ENCODE data around the gene KCNJ15. TPM values are rescaled to one million over a fixed set of nuclear protein-coding genes. Genes with fewer than 3 reads are reported as not detected.

KCNJ15 gene
- total RNA-seq, 1 experiment from 2014 or later = 0.05 TPM

DNA sequence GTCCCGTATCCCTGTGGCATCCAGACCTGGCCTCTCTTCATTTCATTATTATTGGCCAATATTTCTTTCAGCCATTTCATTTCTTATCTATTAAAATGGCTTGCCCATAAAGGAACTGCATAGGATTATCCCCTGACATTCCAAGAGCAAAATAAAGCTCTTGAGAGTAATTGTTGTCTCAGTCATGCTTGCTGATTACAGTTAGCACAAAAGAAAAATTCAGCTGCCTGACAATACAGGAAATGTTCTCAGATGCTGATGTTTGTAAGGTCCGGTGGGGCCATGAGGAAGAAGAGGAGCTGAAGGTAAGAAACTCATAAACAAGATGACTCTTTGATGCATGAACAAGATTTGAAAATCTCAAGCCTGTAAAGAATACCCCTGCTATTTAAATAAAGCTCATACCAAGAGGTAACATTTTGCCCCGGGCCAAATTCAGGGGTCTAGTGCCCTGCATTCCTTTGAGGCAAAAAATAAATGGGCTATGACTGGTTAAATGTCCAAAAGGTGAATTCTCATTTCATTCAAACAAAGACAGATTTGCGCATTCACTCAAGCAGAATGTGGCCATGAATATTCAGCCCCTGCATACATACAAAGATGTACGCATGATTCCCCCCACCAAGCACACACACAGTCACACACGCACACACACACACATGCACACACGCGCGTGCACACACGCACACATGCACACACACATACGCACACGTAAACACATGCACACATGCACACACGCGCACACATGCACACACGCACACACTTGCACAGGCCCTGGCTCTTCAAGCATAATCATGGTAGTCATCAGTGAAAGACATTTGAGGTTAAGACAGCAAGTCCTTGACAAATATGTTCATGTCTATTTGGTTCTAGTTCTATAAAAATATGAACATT is 44.8 kb downstream of the KCNJ15 start:
- no peak overlapping the region for H3K27ac ChIP-seq

GRCh38 chr21:38303300-38303699 is 46.5 kb downstream of the KCNJ15 start:
- Histone ChIP-seq H3K27me3 (replicated peaks) (no peaks in the 10 kb centered on the region), H3K27ac (no peak overlapping the region), H3K4me3 (no peak overlapping the region), H3K36me3 (no peaks in the 10 kb centered on the region), H3K9me3 (replicated peaks) (no peaks in the 10 kb centered on the region), H3K4me1 (replicated peaks) (peaks cover 44% of the 10 kb centered on the region)
- DNase-seq (ENCODE audit: low read depth in 1 of 2, low spot score in 2 of 2) = peak; percentile 37 to 63

More for the DNA sequence above, 44.8 kb downstream of the KCNJ15 start:
- H3K9me3 ChIP-seq (replicated peaks) = no peaks in the 10 kb centered on the region
- H3K27me3 ChIP-seq (replicated peaks) = no peaks in the 10 kb centered on the region
- no peak overlapping the region for H3K4me3 ChIP-seq
- no peaks in the 10 kb centered on the region for H3K36me3 ChIP-seq
- H3K4me1 ChIP-seq (replicated peaks) = peaks cover 40% of the 10 kb centered on the region
- DNase-seq (ENCODE audit: low read depth in 1 of 2, low spot score in 2 of 2) = no peak

DNA sequence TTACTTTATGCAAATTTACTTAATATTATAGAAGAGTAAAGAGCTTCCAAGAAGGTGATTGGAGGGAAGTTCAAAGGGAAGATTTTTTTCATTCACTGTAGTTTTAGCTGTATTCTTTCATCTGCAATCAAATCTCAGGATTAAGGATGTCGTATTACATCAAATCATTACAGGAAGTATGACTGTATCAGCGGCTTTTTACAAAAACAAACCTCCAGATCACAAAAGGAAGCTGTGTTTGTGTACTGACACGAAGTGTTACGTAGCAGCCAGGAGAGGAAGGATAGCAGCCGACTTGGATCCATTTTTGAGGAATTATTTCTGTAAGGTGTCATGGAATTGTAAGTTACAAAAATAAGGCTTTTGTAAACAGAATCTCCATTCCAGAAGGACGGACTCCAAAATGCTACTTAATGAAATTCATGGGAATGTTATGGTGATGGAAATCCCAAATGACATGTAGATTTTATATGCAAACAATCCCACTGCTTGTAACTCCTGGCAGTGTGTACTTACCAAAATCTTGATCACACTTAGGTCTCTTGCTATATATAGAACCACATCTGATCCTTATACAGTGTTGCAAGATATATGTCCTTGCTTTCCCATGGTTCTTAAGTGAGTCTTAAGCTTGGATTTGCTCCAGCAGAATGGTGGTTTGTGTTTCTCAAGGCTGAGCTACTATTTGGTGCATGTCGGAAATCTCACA is 49.8 kb downstream of the KCNJ15 start:
- no peaks in the 10 kb centered on the region for H3K9me3 ChIP-seq (replicated peaks)
- H3K27me3 ChIP-seq (replicated peaks) = no peaks in the 10 kb centered on the region
- no peak overlapping the region for H3K4me3 ChIP-seq
- peaks cover 43% of the 10 kb centered on the region for H3K4me1 ChIP-seq (replicated peaks)
- no peaks in the 10 kb centered on the region for H3K36me3 ChIP-seq
- peak in 1 of 2 experiments; percentile 65 for DNase-seq (ENCODE audit: low read depth in 1 of 2, low spot score in 2 of 2)
- peak overlapping the region; percentile 87 for H3K27ac ChIP-seq

DNA sequence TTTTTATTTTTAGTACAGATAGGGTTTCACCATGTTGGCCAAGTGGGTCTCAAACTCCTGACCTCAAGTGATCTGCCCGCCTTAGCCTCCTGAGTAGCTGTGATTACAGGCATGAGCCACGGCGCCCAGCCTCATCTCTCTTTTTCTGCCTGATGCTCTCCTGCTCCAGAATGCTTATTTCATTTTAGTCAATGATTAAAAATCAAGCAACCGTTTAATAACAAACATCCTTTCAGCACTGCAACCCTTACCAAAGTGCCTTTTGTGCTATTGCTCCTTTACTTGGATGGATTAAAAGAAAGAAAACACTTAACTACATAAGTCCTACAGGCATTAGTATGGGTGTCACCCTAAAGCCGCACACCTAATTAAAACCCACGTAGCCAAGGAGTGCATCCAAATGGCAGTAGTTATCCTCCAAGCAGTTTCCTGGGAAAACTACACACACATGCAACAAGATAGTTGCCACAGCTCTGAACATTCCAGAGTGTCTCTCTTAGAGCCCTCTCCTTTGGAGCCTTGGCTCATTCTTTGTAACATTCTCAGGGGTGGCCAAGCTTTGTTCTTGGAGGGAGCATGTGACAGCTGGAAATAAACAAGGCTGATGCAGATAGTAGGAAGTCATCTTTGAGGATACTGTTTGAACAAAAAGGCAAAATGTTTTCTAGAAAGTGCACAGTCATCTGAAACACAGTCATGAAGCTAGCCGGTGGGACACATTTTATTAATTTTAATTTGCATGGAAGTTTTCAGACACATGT is 51.2 kb downstream of the KCNJ15 start:
- Histone ChIP-seq H3K4me1 (replicated peaks) (peaks cover 41% of the 10 kb centered on the region), H3K27ac (peak overlapping the region; percentile 87), H3K27me3 (replicated peaks) (no peaks in the 10 kb centered on the region), H3K4me3 (no peak overlapping the region), H3K9me3 (replicated peaks) (no peaks in the 10 kb centered on the region), H3K36me3 (no peaks in the 10 kb centered on the region)
- DNase-seq (ENCODE audit: low read depth in 1 of 2, low spot score in 2 of 2) = peak; percentile 79 to 86

GRCh38 chr21:38308532-38309119 is 51.8 kb downstream of the KCNJ15 start:
- Histone ChIP-seq H3K4me1 (replicated peaks) (peaks cover 34% of the 10 kb centered on the region), H3K36me3 (no peaks in the 10 kb centered on the region), H3K27me3 (replicated peaks) (no peaks in the 10 kb centered on the region), H3K4me3 (no peak overlapping the region), H3K27ac (peak overlapping the region; percentile 87), H3K9me3 (replicated peaks) (no peaks in the 10 kb centered on the region)
- DNase-seq (ENCODE audit: low read depth in 1 of 2, low spot score in 2 of 2) = no peak

- no peak overlapping the region for H3K27ac ChIP-seq
- H3K4me3 ChIP-seq = no peak overlapping the region
- no peak for DNase-seq (ENCODE audit: low read depth in 1 of 2, low spot score in 2 of 2)
- no peaks in the 10 kb centered on the region for H3K9me3 ChIP-seq (replicated peaks)
- no peaks in the 10 kb centered on the region for H3K27me3 ChIP-seq (replicated peaks)
- peaks cover 30% of the 10 kb centered on the region for H3K4me1 ChIP-seq (replicated peaks)
- H3K36me3 ChIP-seq = no peaks in the 10 kb centered on the region
Observed at GRCh38 chr21:38310646-38311485, 54.1 kb downstream of the KCNJ15 start.

DNA sequence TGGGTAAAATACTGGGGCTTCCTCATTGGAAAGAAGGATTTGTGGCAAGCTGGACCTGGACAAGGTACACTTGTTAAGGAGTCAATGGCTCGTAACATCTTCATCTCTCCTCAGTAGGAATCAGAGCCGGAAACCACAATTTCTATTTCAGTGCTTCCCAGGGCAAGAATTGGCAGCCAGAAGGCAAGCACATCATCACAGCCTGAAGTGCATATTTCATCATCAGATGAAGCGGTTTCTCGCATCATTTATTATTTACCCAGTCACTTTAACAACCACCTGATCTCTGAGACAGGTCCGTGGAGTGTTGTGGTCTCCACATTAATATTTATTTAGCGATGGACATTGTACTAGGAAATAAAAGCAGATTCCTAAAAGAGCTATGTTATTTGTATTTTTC is 55.0 kb downstream of the KCNJ15 start:
- Histone ChIP-seq H3K27me3 (replicated peaks) (no peaks in the 10 kb centered on the region), H3K9me3 (replicated peaks) (no peaks in the 10 kb centered on the region), H3K36me3 (no peaks in the 10 kb centered on the region), H3K4me1 (replicated peaks) (peaks cover 21% of the 10 kb centered on the region), H3K4me3 (no peak overlapping the region), H3K27ac (no peak overlapping the region)
- DNase-seq (ENCODE audit: low read depth in 1 of 2, low spot score in 2 of 2) = no peak

DNA sequence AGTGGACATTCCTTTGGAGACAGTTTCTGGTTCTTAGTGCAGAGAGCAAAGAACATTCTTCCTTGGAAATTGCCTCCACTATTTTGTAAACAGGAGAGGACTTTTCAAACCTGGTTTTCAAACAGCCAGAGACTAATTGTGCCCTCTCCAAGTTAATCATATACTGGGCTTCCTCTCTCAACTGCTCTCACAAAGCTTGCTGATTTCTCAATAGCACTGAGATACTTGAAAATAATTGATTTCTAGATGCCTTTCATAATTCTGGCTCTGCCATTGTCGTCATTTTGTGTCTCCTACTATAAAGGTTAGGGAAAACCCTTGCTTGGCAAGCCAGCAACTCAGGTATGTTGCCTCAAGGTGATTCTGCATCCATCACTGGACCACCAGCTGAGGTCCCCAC is 56.0 kb downstream of the KCNJ15 start:
- Histone ChIP-seq H3K9me3 (replicated peaks) (no peaks in the 10 kb centered on the region), H3K4me3 (no peak overlapping the region), H3K27me3 (replicated peaks) (no peaks in the 10 kb centered on the region), H3K27ac (no peak overlapping the region), H3K4me1 (replicated peaks) (peaks cover 10% of the 10 kb centered on the region), H3K36me3 (no peaks in the 10 kb centered on the region)
- DNase-seq (ENCODE audit: low read depth in 1 of 2, low spot score in 2 of 2) = no peak

- H3K9me3 ChIP-seq (replicated peaks) = no peaks in the 10 kb centered on the region
- no peaks in the 10 kb centered on the region for H3K36me3 ChIP-seq
- peaks cover 2% of the 10 kb centered on the region; the same call in 1 of the 2 replicates for H3K4me1 ChIP-seq (replicated peaks)
- no peak overlapping the region for H3K4me3 ChIP-seq
- no peak overlapping the region for H3K27ac ChIP-seq
- DNase-seq (ENCODE audit: low read depth in 1 of 2, low spot score in 2 of 2) = no peak
- no peaks in the 10 kb centered on the region for H3K27me3 ChIP-seq (replicated peaks)
Observed at GRCh38 chr21:38314558-38314957, 57.8 kb downstream of the KCNJ15 start.

DNA sequence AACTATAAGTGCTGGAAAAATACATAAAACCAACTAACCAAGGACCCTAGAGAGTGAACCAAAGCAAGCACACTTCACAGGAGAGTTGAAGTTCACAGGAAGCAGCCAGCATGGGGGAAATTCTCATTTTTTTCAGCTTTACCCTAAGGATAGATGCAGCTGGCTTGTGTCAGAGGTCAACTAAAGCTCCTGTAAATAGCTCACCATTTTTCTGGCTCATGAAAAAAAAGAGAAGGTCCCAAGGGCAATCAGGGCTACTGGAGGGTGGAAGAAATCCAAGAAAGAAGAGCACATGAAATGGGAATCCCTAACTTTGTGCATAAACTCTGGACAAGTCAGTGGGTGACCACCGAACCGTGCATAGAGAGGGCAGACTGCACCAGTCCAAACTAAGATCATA is 58.3 kb downstream of the KCNJ15 start:
- Histone ChIP-seq H3K4me3 (no peak overlapping the region), H3K4me1 (replicated peaks) (peaks cover 7% of the 10 kb centered on the region; the same call in 1 of the 2 replicates), H3K36me3 (no peaks in the 10 kb centered on the region), H3K27ac (no peak overlapping the region), H3K27me3 (replicated peaks) (no peaks in the 10 kb centered on the region), H3K9me3 (replicated peaks) (no peaks in the 10 kb centered on the region)
- DNase-seq (ENCODE audit: low read depth in 1 of 2, low spot score in 2 of 2) = no peak

- no peaks in the 10 kb centered on the region for H3K9me3 ChIP-seq (replicated peaks)
- DNase-seq (ENCODE audit: low read depth in 1 of 2, low spot score in 2 of 2) = no peak
- no peaks in the 10 kb centered on the region for H3K36me3 ChIP-seq
- H3K4me3 ChIP-seq = no peak overlapping the region
- no peak overlapping the region for H3K27ac ChIP-seq
- no peaks in the 10 kb centered on the region for H3K27me3 ChIP-seq (replicated peaks)
- peaks cover 22% of the 10 kb centered on the region for H3K4me1 ChIP-seq (replicated peaks)
Observed at GRCh38 chr21:38319781-38320180, 63.0 kb downstream of the KCNJ15 start.

DNA sequence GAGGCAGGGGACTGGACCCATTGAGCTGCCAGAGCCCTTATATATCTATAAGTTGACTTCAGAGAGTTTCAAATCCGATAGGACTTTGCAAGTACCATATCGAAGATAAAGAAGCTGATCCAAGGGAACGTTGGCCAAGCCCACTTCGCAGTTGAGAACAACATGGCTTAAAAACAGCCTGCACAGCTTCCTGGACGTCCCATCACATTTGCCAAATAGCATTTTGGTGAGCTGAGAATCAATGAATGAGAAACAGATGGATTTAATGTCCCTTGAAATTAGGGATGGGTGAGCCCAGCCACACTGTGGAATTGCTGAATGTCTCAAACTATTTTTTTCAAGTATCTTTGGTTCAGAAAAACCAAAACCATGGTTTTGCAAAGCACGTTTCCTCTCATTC is 64.8 kb downstream of the KCNJ15 start:
- H3K27ac ChIP-seq = no peak overlapping the region
- DNase-seq (ENCODE audit: low read depth in 1 of 2, low spot score in 2 of 2) = peak in 1 of 2 experiments; percentile 9
- no peaks in the 10 kb centered on the region for H3K36me3 ChIP-seq
- H3K9me3 ChIP-seq (replicated peaks) = no peaks in the 10 kb centered on the region
- no peak overlapping the region for H3K4me3 ChIP-seq
- H3K27me3 ChIP-seq (replicated peaks) = no peaks in the 10 kb centered on the region
- H3K4me1 ChIP-seq (replicated peaks) = peaks cover 23% of the 10 kb centered on the region
